ENCODE data around the gene KIAA0586.
"Not testable (repeated sequence)": the region's sequence is repeated elsewhere in the genome, so short reads cannot be mapped to it uniquely, and the experiment has no call there.

Gene KIAA0586

GRCh38 chr14:58427281-58428117 is at the start of gene KIAA0586, which contains the start of gene TIMM9:
Gene KIAA0586 (plus strand): TSS chr14:58427719. CDS start chr14:58428265, 546 bp downstream.
Gene TIMM9 (minus strand): TSS chr14:58427531. CDS start chr14:58411945, 15,586 bp downstream.
- DNase-seq = peak; percentile 96 to 98

- DNase-seq = no peak
These were observed 36.7 kb upstream of the KIAA0586 start for GRCh38 chr14:58390830-58391229.

DNA sequence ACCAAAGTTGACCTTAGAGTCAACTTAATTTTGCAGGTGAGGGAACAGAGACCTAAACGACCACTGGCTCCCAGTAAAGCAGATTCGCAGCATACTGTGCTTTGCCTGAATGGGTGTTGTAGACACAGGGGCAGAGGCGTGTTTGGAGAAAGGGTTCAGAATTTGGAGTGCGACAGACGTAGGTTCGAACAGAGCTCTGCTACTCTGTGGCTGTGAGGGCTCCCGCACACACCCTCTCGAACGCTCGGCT is 32.0 kb upstream of the KIAA0586 start:
- no peak for DNase-seq

DNA sequence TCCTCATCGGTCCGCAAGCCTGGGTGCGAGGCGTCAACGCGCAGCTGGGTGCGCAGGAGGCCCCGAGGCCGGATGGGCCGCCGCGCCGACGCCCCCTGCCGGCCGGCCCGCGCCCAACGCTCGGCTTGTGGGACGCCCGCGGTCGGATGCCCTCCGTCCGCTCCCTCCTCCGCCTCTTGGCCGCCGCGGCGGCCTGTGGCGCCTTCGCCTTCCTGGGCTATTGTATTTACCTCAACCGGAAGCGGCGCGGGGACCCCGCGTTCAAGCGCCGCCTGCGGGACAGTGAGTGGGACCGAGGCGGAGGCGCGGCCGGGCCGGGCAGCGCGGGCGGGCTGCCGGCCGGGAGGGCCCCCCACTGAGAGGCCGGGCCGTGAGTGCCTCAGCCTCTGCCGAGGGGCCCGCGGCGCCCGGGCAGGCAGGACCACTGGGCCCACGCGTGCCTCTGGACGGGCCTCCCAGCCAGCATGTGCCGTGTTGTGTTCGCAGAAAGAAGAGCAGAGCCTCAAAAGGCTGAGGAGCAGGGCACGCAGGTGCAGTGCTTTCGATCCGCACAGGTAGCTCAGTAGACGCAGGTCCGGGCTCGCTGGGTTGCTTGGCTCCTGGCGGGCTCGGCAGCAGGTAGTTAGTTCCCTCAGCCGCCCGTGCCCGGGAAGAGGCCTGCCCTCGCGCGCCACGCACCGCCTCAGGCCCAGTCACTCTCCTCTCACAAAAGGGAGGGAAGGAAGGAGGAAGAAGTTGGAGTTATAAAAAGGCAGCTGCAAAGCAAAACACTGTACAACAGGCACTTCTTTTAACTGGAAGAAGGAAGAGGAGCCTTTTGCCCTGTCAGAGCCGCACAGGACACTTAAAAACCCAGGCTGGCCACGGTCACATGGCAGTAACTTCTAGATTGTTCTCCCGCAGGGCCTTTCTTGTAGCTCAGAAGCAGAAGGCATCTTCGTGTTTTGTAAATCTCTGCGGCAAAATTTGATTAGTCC is 31.4 kb upstream of the KIAA0586 start, which contains the start of gene TOMM20L:
Gene TOMM20L (plus strand): TSS at position 119 of the 977 bp plus-strand sequence. CDS start 28 bp downstream, at position 147.
- DNase-seq = peak; percentile 5 to 7

DNA sequence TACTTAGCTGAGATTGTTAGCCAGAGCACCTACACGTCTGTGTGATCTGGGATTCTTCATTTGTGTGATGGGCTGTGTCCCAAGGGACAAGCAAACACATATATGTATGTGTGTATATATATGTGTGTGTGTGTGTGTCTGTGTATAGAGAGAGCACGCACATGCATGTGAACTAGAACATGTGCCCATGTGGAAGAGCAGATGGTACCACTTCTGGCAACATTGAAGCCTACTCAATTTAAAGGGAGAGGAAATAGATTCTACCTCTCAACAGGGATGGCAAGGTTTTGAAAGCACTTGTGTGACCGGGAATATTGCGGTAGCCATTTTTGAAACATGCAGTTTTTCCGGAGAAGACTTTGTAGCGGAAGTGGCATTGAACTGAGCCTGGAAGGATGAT is 30.4 kb upstream of the KIAA0586 start:
- DNase-seq = no peak

DNA sequence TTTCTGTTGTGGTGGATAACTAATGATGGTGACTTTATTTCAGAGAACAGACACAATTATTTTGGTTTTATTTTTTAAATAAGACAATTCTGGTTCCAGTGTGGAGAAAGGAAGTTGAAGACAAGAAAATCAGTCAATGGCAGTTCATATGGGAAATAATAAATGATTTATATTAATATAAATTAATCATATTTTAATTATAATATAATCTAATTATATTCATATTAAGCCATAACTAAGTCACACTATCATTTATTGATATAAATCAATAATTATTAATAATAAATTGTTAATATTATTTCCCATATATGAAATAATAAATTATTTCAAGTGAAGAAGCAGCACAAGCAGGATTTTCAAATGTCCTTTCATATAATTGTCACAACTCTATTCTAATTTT is 29.0 kb upstream of the KIAA0586 start:
- no peak for DNase-seq

GRCh38 chr14:58398895-58399294 is 28.6 kb upstream of the KIAA0586 start:
- no peak for DNase-seq

DNA sequence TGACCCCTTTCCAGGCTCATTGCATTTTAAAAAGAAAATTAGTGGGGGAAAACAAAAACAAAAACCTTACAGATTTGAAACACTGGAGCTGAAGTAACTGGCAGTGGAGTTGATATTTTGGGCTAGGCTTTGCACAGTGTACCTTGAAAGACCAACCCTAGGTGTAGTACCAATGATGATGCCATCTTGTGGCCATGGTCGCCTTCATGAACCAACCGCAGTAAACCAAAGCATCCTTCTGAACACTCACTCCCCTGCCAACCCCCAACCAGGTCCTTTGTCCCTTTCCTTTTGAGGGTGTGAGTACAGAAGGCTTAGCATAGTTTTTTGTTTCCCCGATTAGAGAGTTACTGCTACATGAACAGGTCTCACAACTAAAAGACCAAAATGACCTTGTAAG is 25.9 kb upstream of the KIAA0586 start:
- peak; percentile 16 for DNase-seq

- DNase-seq = no peak
These were observed 18.8 kb upstream of the KIAA0586 start for GRCh38 chr14:58408681-58409215.

DNA sequence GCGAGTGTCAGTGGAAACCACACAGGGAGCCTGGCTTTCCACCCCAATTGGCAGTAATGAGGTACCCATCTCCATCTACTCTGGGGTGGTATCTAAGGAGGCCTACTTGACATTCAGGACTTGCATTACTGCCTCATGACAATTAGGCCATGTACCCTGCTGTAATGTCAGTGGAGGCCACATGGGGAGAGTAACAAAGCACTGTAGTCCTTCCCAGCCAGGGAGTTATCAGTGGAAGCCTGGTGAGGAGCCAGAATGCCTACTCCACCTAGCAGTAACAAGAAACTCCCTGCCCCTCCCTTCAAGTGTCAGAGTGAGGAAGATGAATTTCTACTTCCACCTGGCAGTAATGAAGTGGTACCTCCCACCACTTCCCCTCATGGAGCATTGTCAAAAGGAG is 12.7 kb upstream of the KIAA0586 start:
- no peak for DNase-seq

DNA sequence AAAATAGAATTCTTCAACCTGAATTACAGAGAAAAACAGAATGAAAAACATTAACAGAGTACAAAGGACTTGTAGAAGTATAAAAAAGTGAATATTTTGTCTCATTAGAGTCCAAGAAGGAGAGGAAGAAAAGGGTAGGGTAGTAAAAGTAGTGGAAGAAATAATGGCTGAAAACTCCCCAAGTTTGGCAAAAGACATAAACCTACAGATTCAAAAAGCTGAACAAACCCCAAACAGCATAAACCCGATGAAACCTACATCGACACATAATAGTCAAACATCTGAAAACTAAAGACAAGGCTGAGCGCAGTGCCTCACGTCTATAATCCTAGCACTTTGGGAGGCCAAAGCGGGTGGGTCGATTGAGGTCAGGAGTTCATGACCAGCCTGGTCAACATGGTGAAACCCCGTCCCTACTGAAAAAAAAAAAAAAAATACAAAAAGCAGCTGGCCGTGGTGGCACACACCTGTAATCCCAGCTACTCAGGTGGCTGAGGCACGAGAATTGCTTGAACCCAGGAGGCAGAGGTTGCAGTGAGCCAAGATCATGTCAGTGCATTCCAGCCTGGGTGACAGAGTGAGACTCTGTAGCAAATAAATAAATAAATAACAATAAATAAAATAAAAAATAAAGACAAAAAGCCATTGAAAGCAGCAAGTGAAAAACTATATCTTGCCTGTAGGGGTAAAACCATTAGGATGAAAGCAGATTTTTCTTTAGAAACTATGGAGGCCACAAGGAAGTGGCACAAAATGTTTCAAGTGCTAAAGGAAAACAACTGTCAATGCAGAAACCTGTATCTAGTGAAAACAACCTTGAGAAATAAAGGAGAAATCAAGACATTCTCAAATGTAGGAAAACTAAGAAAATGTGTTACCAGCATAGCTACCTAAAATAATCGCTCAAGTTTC is 11.6 kb upstream of the KIAA0586 start:
- DNase-seq = no peak

GRCh38 chr14:58416934-58417333 is 10.6 kb upstream of the KIAA0586 start:
- not testable (repeated sequence) for DNase-seq

GRCh38 chr14:58426670-58427280 is 744 bp upstream of the KIAA0586 start:
- DNase-seq = peak; percentile 51 to 64

- peak; percentile 46 to 61 for DNase-seq
These were observed 682 bp downstream of the KIAA0586 start for GRCh38 chr14:58428118-58428683.

DNA sequence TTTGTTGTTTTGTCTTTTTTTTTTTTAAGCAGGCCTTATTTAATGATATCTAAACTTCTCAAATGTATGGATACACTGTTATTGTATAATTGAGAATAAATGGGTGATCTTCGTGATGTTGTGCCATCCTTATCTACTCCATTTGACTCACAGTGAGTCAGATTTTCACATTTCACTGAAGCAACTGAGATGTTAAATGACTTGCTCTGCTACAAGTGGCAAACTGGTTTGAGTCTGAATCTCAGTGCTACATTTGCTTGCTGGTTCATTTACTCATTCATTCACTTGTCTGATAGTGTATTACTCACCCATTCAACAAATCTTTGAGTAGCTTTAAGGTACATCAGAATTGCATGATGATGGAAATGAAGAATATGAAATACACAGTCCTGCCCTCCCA is 2.6 kb downstream of the KIAA0586 start:
- DNase-seq = no peak

DNA sequence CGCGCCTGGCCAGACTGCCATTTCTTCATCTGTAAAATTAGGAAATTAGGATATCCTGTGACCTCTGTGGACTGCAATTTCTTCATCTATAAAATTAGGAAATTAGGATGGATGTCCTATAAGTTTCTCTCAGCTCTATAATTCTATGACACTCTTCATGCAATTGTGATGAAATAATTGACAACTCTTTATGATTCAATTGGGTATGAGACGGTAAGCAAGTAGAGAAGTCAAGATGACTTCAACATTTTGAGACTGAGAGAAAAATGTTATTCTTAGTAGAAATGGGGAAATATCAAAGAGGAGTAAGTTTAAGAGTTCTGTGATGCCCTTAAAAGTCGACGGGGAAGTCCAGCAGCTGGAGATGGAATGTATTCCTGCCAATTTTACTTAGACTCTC is 12.0 kb downstream of the KIAA0586 start:
- DNase-seq = no peak

GRCh38 chr14:58444627-58445026 is 17.1 kb downstream of the KIAA0586 start:
- DNase-seq = no peak

DNA sequence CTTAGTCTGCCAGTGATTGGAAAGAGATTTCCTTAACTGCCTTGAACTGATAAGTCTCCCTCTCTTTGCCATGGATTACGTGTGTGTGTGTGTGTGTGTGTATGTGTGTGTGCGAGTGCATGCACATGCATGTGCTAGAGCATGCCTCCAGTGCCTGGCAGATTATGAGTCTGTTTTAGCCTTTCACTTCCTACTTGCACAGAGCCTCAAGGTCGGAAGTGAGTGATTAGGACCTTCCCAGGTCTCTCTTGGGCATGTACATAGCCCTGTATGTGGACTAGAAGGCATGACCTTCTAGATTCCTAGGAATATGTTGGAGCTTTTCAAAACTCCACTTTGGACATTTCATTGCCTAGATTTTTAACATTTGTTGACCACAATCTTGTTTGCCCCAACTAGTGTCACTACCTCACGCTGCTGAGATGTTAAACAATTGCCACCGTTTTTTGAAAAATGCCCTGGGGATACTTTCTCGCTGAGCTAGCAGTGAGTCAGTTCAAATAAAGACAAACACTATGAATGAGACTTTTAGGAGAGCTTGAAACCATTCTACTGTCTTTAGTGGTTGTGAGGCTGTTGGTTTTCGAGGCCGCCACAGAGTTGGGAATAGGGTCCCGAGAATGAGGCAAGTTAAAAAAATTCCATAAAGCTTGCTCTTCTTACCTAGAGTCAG is 28.2 kb downstream of the KIAA0586 start:
- no peak for DNase-seq

DNA sequence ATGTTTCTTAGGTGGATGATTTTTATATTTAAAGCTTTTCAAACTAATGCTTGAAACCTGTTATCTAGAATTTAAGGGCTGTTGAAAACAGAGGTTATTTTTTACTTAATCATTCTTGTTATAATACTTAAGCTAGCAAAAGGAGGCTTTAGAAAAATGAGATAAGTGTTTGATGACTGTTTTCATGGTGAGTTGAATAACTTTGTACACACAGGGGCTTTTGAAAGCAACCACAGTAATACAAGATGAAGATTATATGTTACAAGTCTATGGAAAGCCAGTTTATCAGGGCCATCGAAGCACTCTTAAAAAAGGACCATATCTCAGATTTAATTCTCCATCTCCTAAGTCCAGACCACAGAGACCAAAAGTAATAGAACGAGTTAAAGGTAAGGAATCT is 33.3 kb downstream of the KIAA0586 start:
- no peak for DNase-seq

- no peak for DNase-seq
These were observed 35.6 kb downstream of the KIAA0586 start for GRCh38 chr14:58463147-58463546.

GRCh38 chr14:58464652-58465051 is 37.1 kb downstream of the KIAA0586 start:
- DNase-seq = no peak
